ENCODE results near the gene POLD3.

POLD3 gene

GRCh38 chr11:74676596-74676995 lies 84.2 kb downstream of the POLD3 start:
- peak; percentile 7 for DNase-seq

GRCh38 chr11:74677131-74677530 lies 84.7 kb downstream of the POLD3 start:
- peak; percentile 13 for DNase-seq

DNA sequence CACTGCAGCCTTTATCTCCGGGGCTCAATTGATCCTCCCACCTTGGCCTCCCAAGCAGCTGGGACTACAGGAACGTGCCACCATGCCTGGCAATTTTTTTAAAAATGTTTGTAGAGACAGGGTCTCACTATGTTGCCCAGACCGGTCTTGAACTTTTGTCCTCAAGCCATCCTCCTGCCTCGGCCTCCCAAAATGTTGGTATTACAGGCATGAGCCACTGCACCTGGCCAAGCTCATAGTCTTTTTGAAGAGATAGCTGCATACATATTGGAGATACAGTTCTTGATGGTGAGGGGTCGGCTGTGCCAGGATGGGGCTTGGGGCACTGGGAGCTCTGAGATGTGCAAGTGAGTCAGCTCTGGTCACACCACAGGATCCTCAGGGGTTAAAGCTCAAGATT lies 85.7 kb downstream of the POLD3 start:
- peak; percentile 4 for DNase-seq

DNA sequence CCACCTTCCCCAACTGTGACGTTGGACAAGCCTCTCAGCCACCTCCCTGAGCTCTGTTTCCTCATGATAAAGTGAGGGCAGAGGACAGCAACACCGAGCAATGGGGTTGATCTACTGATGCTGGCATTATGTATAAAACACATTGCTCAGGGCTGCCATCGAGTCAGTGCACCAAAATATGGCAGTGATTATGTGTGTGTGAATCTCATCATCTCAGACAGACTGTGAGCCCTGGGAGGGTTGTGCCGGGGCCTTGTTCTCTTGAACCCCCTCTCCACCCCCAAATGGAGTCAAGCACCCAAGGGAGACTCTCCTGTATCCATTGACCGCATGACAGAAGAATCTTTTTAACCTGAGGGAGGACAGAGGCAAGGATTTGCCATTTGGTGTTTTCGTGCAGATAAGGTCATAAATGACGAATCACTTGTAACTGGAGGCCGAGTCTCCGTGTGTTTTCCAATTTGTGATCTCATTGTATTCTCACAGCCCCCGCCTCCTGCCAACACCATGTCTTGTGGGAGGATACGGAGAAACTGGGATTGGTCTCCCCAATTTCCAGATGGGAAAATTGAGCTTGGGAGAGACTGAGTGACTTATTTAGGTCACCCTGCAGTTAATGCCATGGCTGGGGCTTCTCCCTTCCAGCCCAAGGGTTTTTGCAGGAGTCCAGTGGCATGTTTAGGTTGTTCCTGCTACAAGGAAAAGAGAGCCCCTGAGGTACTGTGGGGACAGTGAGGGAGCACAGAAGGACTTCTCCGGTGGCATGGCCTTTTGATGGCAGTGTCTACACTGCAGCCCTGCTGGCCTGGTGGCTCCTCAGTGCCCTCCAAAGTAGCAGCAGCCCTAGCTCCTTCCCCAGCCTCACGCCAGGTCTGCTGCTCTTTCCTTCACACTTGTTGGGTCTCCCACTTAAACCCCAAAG lies 86.5 kb downstream of the POLD3 start:
- DNase-seq: peak; percentile 4

GRCh38 chr11:74679513-74679865 lies 87.1 kb downstream of the POLD3 start:
- DNase-seq: peak; percentile 13

DNA sequence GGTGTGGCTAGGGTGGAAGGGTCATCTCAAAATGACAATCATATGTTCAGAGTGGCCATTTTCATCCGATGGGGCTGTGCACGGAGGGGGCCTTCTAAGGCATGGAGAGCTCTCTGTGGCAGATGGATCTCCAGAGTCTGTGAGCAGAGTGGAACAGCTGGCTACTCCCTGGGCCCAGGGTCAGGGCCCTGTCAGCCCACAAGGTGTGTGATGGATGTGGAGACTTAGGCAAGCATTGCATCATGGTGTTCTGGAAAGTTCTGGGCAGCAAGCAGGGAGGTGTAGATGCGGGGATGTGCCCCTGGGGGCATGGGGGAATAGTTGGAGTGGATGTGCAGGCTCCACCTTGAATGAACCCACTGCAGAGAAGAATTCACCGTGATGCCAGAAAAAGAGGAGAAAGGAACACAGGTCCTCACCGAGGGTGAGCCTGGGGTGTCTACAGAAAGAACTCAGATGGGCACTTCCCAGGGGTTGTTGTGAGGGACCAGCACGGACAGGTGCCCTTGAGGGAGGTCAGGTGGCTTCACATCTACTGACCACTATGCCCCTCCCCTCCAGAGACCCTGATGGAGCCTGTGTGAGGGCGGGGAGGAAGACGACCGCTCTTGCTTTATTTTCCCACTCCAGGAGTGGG lies 87.8 kb downstream of the POLD3 start:
- DNase-seq: peak; percentile 14

DNA sequence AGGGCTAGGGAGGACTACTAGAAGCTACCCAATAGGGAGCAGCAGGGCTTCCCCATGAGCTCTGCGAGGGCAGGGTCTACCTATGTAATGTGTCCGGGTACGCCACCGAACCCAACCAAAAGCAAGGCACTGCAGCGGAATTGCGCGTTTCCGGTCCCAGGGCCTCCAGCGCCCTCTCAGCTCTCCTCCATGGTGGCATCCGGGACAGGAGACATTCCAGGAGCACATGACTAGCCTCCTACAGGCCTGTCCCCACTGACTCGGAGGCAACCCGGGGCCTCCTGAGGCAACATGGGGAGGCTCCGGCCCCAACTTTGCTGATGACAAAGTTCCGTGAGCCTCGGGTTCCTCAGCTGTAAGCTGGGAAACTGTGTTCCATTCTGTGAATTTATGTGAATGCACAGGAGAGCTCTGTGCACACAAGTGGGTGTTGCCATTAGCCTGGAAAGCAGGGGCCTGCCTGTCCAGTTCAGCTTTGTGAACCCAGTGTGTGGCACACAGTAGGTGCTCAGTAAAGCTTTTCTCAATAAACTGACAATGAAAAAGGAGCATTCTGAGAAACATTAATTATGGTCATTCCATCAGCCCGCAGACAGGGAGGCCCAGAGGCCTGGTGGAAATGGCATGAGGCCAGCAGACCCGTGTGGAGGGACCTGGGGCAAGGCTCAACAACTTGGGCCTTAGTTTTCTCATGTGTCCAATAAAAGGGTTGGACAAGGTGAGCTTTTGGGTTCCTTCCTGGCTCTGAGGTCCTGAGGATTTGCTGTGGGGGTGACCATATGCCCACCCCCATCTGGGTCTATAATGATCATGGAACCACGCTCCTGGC lies 88.5 kb downstream of the POLD3 start:
- DNase-seq: peak; percentile 17

GRCh38 chr11:74681686-74682651 lies 89.6 kb downstream of the POLD3 start:
- peak; percentile 12 for DNase-seq

DNA sequence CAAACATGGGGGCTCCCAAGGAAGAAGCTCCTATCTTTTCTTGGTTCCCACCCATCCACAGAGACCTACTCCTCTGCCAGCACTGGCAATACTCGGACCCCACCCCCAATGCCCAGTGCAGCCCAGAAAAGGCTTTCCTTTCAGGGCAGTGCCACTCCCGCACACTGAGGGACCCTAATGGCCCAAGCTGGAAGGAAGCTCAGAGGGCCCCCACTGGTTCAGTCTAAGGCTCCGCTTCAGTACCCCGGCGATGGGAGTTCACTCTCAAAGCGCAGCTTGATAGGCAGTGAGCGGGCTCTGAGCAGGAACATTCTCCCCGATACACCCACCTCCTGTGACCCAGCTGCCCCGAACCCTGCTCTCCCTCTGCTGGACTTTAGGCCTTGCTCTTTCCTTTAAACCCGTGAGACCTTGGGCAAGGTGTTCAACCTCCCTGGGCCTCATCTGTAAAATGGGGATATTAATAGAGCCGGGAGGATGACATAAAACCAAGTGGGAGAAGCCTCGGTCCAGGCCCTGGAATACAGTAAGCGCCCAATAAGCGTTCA lies 90.4 kb downstream of the POLD3 start:
- no peak for DNase-seq

- DNase-seq: no peak
Measured at GRCh38 chr11:74683279-74683871, 91.0 kb downstream of the POLD3 start.

DNA sequence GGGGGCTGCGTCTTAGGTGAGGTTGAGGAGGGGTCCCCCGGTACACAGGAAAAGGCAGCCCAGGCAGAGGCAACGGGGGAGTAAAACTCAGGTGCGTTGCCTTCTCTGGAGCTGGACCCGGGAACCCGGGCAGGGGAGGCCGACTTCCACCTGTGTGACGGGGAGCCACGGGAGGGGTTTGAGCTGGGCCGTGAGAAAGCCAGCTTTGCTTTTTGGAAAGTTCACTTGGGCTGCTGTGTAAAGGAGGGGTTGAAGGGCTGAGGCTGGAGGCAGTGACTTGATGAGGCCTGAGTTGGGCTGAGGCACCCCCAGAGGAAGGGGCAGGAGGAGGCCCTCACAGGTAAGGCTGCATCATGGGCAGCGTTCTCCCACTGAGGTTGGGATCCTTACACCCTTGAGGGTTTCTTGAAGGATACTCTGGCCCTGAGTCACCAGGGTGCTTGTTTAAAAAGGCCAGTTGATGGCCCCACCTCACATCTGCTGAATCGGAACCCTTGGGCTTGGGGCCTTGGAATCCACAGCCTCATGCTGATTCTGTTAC lies 91.6 kb downstream of the POLD3 start:
- DNase-seq: no peak

DNA sequence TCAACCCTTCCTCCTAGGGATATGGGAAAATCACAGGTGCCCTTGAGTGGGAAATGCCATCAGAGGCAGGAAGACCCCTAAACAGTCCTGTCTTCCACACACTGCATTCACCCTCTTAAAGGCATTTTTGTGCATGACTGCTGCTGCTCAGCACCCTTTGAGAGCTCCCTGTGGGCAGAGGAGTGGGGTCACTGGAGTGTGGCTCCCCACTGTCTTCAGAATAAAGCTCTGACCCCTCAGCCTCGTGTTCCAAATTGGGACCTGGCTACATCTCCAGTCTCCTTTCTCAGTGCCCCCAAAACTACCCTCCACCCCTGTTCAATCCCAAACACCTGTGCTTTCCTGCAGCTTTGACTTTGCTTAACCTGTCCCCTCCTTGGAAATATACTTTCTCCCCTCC lies 92.3 kb downstream of the POLD3 start:
- DNase-seq: no peak

DNA sequence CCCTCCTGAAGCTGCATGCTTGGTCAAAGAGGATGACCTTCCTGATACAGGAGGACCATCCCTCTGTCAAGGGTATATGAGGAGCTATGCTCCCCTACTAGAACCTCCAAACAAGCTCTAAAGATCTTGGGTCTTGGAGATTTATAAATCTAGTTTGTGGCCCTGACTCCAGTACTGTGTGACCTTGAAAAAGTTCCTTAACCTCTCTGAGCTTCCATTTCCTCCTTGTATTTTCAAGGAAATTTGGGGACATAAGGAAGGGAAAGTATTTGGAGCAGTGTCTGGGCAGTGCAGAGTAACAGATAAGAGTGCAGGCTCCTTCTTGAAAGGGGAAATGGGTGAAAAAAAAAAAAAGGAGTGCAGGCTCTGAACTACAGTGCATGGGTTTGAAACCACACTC lies 93.0 kb downstream of the POLD3 start:
- DNase-seq: no peak

GRCh38 chr11:74685905-74686304 lies 93.5 kb downstream of the POLD3 start:
- no peak for DNase-seq

GRCh38 chr11:74686792-74687191 lies 94.4 kb downstream of the POLD3 start:
- no peak for DNase-seq

DNA sequence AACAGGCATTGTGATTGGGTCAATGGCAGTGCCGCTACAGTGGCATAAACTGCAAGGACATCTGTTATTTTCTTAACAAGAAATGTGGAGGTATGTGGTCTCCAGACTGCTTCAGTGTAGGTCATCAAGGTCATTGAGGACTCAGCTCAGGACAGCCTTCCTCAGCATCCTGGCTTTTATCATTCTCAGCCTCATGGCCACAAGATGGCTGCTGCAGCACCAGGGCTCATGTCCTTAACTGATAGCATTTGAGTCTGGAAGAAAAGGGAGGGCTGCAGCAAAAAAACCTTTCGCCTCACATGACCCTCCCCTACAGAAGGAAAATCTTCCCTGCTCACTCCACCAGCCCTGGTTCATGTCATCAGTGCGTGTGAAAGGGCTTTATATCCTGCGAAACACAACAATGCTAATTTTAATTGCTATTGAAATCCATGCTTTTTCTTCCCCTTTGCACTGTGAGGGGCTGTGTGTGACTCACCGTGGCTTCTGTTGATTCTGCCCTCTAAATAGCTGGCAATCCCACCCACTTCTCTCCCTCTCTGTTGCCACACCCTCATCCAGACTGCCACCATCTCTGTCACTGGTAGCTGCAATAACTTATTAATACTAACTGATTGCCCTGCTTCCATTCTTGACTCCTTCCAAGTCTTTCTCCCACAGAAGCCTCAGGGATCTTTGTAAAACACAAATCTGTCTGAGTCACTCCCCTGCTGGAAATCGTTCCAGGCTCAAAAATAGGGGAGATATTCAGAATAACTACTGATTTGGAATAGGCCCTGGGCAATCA lies 95.0 kb downstream of the POLD3 start:
- no peak for DNase-seq

- DNase-seq: no peak
Measured at GRCh38 chr11:74689666-74690065, 97.3 kb downstream of the POLD3 start.

DNA sequence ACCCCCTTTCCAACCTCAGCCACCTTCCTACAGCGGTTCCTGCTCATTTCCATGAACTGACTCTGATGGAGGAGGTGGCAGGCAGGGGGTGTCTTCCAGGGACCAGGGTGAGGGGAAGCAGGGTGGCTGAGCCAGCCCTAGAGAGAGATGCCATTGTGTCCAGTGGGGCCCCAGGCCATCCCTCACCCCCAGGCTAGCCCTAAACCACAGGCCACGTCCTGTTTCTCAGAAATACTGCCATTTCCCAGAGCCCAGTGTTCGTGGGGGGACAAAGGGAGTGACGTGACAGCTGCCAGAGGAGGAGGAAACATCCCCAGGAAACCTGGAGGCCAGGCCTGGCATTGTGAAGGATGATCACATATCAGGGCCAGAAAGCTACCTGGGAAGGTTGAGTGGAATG lies 99.4 kb downstream of the POLD3 start:
- no peak for DNase-seq

Data from activated CD4-positive, CD25-positive, alpha-beta regulatory T cell treated with anti-CD3 and anti-CD28 coated beads, Interleukin-2, amount 50 U/mL, for 72 hours (primary cell).